22Rv1 (cell line): ENCODE measurements around the gene TTC28.
"Not testable (repeated sequence)": the region's sequence is repeated elsewhere in the genome, so short reads cannot be mapped to it uniquely, and the experiment has no call there.

Experiments used
- H3K27ac ChIP-seq: fragments of 450-650 bp; 2 replicates; pipeline ENCODE4 v1.5.1; 2017
- CTCF ChIP-seq: fragments of 450-650 bp; IDR thresholded peaks from 2 replicates; pipeline ENCODE4 v1.5.1; 2017; ENCODE audit warnings: mild to moderate bottlenecking
- ZFX ChIP-seq: fragments of 450-650 bp; IDR thresholded peaks from 2 replicates; pipeline ENCODE4 v1.6.1; 2017; ENCODE audit warnings: antibody characterized with exemption, borderline replicate concordance

The TTC28 gene

GRCh38 chr22:28680813-28681490 lies 1.3 kb upstream of the TTC28 start:
- not testable (repeated sequence) for H3K27ac ChIP-seq

GRCh38 chr22:28678778-28679610 lies 646 bp downstream of the TTC28 start:
- H3K27ac ChIP-seq = not testable (repeated sequence)

- H3K27ac ChIP-seq = not testable (repeated sequence)
These were observed 1.5 kb downstream of the TTC28 start for GRCh38 chr22:28678170-28678569.

- H3K27ac ChIP-seq = no peak overlapping the region
- TF ChIP-seq ZFX = no peak
- no peak for TF ChIP-seq CTCF
These were observed 5.5 kb downstream of the TTC28 start for GRCh38 chr22:28674121-28674563.

GRCh38 chr22:28670756-28671155 lies 8.9 kb downstream of the TTC28 start:
- no peak for TF ChIP-seq CTCF
- no peak for TF ChIP-seq ZFX
- no peak overlapping the region for H3K27ac ChIP-seq

GRCh38 chr22:28670161-28670560 lies 9.5 kb downstream of the TTC28 start:
- H3K27ac ChIP-seq = no peak overlapping the region
- no peak for TF ChIP-seq ZFX

- H3K27ac ChIP-seq = no peak overlapping the region
- TF ChIP-seq ZFX (no peak), CTCF (no peak)
These were observed 10.3 kb downstream of the TTC28 start for GRCh38 chr22:28669387-28669786.

- H3K27ac ChIP-seq = peak overlapping the region; percentile 74
These were observed 16.1 kb downstream of the TTC28 start for GRCh38 chr22:28663569-28663942.

- TF ChIP-seq ZFX = no peak
- no peak for TF ChIP-seq CTCF
- H3K27ac ChIP-seq = no peak overlapping the region
These were observed 21.2 kb downstream of the TTC28 start for GRCh38 chr22:28658448-28658847.

GRCh38 chr22:28656181-28656580 lies 23.5 kb downstream of the TTC28 start:
- no peak for TF ChIP-seq ZFX
- no peak overlapping the region for H3K27ac ChIP-seq
